ENCODE measurements around the gene KDM7A. TPM values are rescaled to one million over a fixed set of nuclear protein-coding genes. Genes with fewer than 3 reads are reported as not detected.

Gene KDM7A
- total RNA-seq, 2 experiments from 2014 or later = 43.3 to 46.5 TPM

DNA sequence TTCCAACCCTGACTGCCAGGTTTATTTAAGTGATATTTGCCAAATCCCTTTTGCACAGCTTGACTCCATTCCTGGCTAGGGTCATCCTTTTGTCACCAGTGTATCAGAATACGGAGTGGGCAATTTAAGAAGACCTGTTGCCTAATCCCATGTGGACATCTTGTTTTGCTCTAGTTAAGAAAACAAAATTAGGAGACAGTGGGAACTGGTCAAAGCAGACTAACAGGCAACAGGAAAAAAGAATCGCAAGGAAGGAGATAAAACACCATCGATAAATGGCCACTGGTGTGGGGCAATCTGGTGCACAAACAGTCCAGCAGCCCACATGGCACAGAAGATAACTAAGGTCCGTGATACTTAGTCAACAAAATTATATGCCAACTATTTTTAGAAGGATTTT is 21.4 kb downstream of the KDM7A start:
- H3K27ac Mint-ChIP-seq = no peak overlapping the region
- Histone ChIP-seq H3K4me3 (ENCODE audit: low read length) (no peak overlapping the region), H3K36me3 (ENCODE audit: insufficient read depth, low read length) (peaks cover 11% of the 10 kb centered on the region), H3K9me3 (ENCODE audit: control insufficient read depth in 1 of 2, insufficient read depth in 1 of 2, low read length in 2 of 2) (no peaks in the 10 kb centered on the region), H3K27ac (ENCODE audit: low read depth in 1 of 2, low read length in 2 of 2) (no peak overlapping the region), H3K4me1 (ENCODE audit: insufficient read depth, low read length) (peaks cover 17% of the 10 kb centered on the region), H3K27me3 (ENCODE audit: control insufficient read depth in 1 of 2, insufficient read depth in 2 of 2, low read length in 2 of 2) (no peaks in the 10 kb centered on the region)
- DNase-seq = no peak
- peaks cover 79% of the 10 kb centered on the region for H3K4me1 Mint-ChIP-seq (ENCODE audit: low read depth)
- no peaks in the 10 kb centered on the region for H3K9me3 Mint-ChIP-seq
- TF ChIP-seq, protein P1, sequence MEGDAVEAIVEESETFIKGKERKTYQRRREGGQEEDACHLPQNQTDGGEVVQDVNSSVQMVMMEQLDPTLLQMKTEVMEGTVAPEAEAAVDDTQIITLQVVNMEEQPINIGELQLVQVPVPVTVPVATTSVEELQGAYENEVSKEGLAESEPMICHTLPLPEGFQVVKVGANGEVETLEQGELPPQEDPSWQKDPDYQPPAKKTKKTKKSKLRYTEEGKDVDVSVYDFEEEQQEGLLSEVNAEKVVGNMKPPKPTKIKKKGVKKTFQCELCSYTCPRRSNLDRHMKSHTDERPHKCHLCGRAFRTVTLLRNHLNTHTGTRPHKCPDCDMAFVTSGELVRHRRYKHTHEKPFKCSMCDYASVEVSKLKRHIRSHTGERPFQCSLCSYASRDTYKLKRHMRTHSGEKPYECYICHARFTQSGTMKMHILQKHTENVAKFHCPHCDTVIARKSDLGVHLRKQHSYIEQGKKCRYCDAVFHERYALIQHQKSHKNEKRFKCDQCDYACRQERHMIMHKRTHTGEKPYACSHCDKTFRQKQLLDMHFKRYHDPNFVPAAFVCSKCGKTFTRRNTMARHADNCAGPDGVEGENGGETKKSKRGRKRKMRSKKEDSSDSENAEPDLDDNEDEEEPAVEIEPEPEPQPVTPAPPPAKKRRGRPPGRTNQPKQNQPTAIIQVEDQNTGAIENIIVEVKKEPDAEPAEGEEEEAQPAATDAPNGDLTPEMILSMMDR (IDR thresholded peaks at IDR 0.05) = no peak
- CTCF ChIA-PET = no interaction called here
- no peaks in the 10 kb centered on the region for H3K27me3 Mint-ChIP-seq
- ATAC-seq (ENCODE audit: poor library complexity) = no peak
- POLR2A ChIA-PET = no interaction called here
- peaks cover 55% of the 10 kb centered on the region for H3K36me3 Mint-ChIP-seq (ENCODE audit: low read depth)
- no peak overlapping the region for H3K4me3 Mint-ChIP-seq
- intact Hi-C loops (cut with DNase I, micrococcal nuclease) = no loop called here

DNA sequence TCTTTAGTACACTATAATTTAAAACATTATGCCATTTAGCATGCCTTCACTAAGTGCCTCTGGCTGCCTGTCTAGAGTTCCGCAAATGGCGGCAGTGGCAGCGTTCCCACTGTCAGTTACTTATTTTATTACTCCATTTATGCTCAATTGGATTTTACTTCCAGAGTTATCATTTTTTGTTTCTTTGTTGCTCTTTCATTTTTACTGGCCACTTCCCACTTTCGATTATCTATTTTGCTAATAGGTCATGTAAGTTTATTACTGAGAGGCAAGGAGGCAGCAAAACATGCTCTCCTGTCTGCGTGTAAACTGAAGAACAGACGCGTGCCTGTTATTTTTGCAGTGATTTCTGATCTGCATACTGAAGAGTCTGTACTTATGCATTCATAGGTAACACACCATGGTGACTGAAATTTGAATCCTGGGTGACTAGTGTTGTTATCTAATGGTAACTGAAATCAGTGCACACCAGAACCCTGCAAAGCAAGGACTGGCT is 23.1 kb downstream of the KDM7A start:
- Histone ChIP-seq H3K9me3 (ENCODE audit: control insufficient read depth in 1 of 2, insufficient read depth in 1 of 2, low read length in 2 of 2) (no peaks in the 10 kb centered on the region), H3K27me3 (ENCODE audit: control insufficient read depth in 1 of 2, insufficient read depth in 2 of 2, low read length in 2 of 2) (no peaks in the 10 kb centered on the region), H3K36me3 (ENCODE audit: insufficient read depth, low read length) (peaks cover 7% of the 10 kb centered on the region), H3K4me3 (ENCODE audit: low read length) (no peak overlapping the region), H3K4me1 (ENCODE audit: insufficient read depth, low read length) (peaks cover 14% of the 10 kb centered on the region), H3K27ac (ENCODE audit: low read depth in 1 of 2, low read length in 2 of 2) (no peak overlapping the region)
- ATAC-seq (ENCODE audit: poor library complexity) = no peak
- Mint-ChIP-seq H3K9me3 (no peaks in the 10 kb centered on the region), H3K4me3 (no peak overlapping the region), H3K27ac (no peak overlapping the region), H3K36me3 (ENCODE audit: low read depth) (peaks cover 50% of the 10 kb centered on the region), H3K27me3 (no peaks in the 10 kb centered on the region), H3K4me1 (ENCODE audit: low read depth) (peaks cover 82% of the 10 kb centered on the region)
- intact Hi-C loops (cut with DNase I, micrococcal nuclease) = no loop called here
- no peak for DNase-seq
- ChIA-PET POLR2A (no interaction called here), CTCF (no interaction called here)
- TF ChIP-seq, protein P1 (IDR thresholded peaks at IDR 0.05) = no peak

DNA sequence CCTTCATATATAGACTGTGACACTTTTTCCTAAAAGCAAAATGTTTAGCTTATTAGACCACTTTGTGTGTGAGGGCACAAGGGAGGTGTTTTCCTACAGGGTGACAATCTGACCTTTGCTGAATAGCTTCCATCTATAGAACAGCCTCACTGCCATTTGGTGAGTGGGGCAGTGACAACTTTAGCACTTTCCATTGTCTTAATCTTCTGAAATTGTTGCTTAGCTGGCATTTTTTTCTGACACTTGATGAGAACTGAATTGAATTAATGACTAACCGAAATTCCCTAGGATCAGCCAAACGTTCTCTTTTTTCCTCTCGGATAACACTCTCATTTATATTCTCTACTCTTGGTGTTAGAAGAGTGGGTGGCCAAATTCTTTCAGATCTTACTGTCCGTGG is 30.2 kb downstream of the KDM7A start:
- Mint-ChIP-seq H3K4me3 (no peak overlapping the region), H3K4me1 (ENCODE audit: low read depth) (peaks cover 82% of the 10 kb centered on the region), H3K27ac (no peak overlapping the region), H3K36me3 (ENCODE audit: low read depth) (peaks cover 35% of the 10 kb centered on the region), H3K27me3 (no peaks in the 10 kb centered on the region), H3K9me3 (no peaks in the 10 kb centered on the region)
- no peak overlapping the region for H3K4me3 ChIP-seq (ENCODE audit: low read length)
- no peaks in the 10 kb centered on the region for H3K36me3 ChIP-seq (ENCODE audit: insufficient read depth, low read length)
- H3K27me3 ChIP-seq (ENCODE audit: control insufficient read depth in 1 of 2, insufficient read depth in 2 of 2, low read length in 2 of 2) = no peaks in the 10 kb centered on the region
- no peak for ATAC-seq (ENCODE audit: poor library complexity)
- H3K4me1 ChIP-seq (ENCODE audit: insufficient read depth, low read length) = peaks cover 4% of the 10 kb centered on the region
- ChIA-PET POLR2A (no interaction called here), CTCF (interaction anchor here (1.4 kb wide), 1 partner anchor 9 kb away, joined by 4 read pairs; no protein-coding TSS in a partner anchor)
- DNase-seq = no peak
- no peaks in the 10 kb centered on the region for H3K9me3 ChIP-seq (ENCODE audit: control insufficient read depth in 1 of 2, insufficient read depth in 1 of 2, low read length in 2 of 2)
- intact Hi-C loops (cut with DNase I, micrococcal nuclease) = no loop called here
- TF ChIP-seq, protein P1 (IDR thresholded peaks at IDR 0.05) = no peak
- no peak overlapping the region for H3K27ac ChIP-seq (ENCODE audit: low read depth in 1 of 2, low read length in 2 of 2)
